PC-3 (cell line): ENCODE measurements around the gene TLNRD1.

Experiments
- EZH2 ChIP-seq: fragments of 300-600 bp; sonication (generic); IDR thresholded peaks from one replicate; pipeline ENCODE4 v1.6.1; 2017; ENCODE audit warnings: antibody characterized with exemption, mild to moderate bottlenecking, low read length; ENCODE audit not compliant: unreplicated experiment
- TF ChIP-seq, protein P1 (sequence below): fragments of 300-600 bp; sonication (generic); conservative IDR thresholded peaks from 2 replicates; pipeline ENCODE4 v1.5.1; 2017; ENCODE audit warnings: antibody characterized with exemption, low read depth, mild to moderate bottlenecking, low read length

DNA sequence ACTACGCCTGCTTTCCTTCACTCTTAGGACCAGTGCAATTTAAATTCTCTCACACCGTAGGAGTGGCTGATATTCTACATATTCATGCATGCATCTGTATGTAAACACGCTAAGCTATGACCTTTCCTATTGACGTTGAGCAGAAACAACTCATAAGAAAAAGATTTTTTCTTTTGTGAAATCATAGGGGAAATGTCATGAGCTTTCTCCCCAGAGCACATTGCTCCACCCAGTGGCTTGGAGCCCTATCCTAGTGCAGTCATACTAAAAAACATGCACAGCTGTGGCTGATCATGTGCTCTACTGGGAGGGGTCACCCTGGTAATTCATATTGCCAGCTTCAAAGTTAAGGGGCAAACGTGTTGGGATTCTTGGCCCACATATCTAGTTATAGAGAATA, 9.3 kb upstream of the TLNRD1 start:
- TF ChIP-seq, protein P1, sequence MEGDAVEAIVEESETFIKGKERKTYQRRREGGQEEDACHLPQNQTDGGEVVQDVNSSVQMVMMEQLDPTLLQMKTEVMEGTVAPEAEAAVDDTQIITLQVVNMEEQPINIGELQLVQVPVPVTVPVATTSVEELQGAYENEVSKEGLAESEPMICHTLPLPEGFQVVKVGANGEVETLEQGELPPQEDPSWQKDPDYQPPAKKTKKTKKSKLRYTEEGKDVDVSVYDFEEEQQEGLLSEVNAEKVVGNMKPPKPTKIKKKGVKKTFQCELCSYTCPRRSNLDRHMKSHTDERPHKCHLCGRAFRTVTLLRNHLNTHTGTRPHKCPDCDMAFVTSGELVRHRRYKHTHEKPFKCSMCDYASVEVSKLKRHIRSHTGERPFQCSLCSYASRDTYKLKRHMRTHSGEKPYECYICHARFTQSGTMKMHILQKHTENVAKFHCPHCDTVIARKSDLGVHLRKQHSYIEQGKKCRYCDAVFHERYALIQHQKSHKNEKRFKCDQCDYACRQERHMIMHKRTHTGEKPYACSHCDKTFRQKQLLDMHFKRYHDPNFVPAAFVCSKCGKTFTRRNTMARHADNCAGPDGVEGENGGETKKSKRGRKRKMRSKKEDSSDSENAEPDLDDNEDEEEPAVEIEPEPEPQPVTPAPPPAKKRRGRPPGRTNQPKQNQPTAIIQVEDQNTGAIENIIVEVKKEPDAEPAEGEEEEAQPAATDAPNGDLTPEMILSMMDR = no peak
- TF ChIP-seq EZH2 = no peak
